CD4-positive, alpha-beta T cell treated with Interleukin-21 for 1 hour (primary cell): ENCODE results near the gene ZFP82.

ENCODE experiments used
- DNase-seq: peaks from one replicate; pipeline ENCODE4 v3.0.0-alpha.2; 2020

Gene ZFP82

DNA sequence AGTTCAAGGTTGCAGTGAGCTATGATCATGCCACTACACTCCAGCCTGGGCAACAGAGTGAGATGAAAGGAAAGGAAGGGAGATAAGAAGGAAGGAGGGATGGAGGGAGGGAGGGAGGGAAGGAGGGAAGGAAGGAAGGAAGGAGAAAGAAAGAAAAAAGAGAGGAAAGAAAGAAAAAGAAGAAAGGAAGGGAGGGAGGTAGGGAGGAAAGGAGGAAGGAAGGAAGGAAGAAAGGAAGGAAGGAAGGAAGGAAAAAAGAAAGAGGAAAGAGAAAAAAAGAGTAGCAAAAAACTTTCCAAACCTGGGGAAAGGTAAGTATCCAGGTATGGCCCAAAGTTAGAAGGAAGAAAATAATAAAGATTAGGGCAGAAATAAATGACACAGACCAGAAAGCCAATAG, 46.6 kb downstream of the ZFP82 start:
- DNase-seq = no peak

DNA sequence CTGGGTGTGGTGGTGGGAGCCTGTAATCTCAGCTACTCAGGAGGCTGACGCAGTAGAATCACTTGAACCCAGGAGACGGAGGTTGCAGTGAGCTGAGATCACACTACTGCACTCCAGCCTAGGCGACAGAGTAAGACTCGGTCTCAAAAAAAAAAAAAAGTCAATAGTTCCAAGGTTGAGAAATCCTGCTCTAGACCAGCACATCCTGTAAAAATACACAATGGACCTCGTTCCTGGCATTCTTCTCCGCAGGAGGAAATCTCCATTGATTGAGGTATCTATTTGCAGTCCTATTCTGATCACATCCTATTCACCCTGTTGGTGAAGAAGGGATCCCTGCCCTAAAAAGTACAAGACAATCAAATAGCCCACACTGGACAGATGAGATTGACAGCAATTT, 54.6 kb downstream of the ZFP82 start:
- DNase-seq = no peak
